HG02943 (cell line): ENCODE results near the gene METTL13.
A peak's percentile ranks its signal among the peaks of the same experiment; 100 is the strongest.

Experiments
- ATAC-seq: cut with Tn5 transposase; IDR thresholded peaks from one replicate; pipeline ENCODE4 v1.9.1; 2021; ENCODE audit warnings: mild to moderate bottlenecking, low read depth, moderate library complexity; ENCODE audit not compliant: unreplicated experiment

METTL13 gene

GRCh38 chr1:171781176-171781875 is at the start of gene METTL13:
Gene METTL13, plus strand, starts transcription at chr1:171781660. Its CDS starts 308 bp downstream, at chr1:171781968.
- peak; percentile 99 for ATAC-seq

GRCh38 chr1:171736196-171736595 is 45.3 kb upstream of the METTL13 start:
- ATAC-seq: no peak

- ATAC-seq: no peak
Measured at GRCh38 chr1:171738911-171739310, 42.5 kb upstream of the METTL13 start.

- ATAC-seq: no peak
Measured at GRCh38 chr1:171739656-171740055, 41.8 kb upstream of the METTL13 start.

- ATAC-seq: no peak
Measured at GRCh38 chr1:171740356-171740863, 41.0 kb upstream of the METTL13 start.

GRCh38 chr1:171740987-171741871 is 40.2 kb upstream of the METTL13 start:
- ATAC-seq: peak; percentile 23

GRCh38 chr1:171741872-171742576 is 39.4 kb upstream of the METTL13 start, which contains the start of gene VAMP4:
Gene VAMP4, minus strand, starts transcription at chr1:171742065. Its CDS starts 3,651 bp downstream, at chr1:171738414.
- peak; percentile 95 for ATAC-seq

- ATAC-seq: peak; percentile 9
Measured at GRCh38 chr1:171742577-171742922, 38.9 kb upstream of the METTL13 start.

GRCh38 chr1:171743081-171743870 is 38.2 kb upstream of the METTL13 start:
- ATAC-seq: no peak

GRCh38 chr1:171744986-171745385 is 36.5 kb upstream of the METTL13 start:
- ATAC-seq: no peak

- ATAC-seq: no peak
Measured at GRCh38 chr1:171748651-171749050, 32.8 kb upstream of the METTL13 start.

GRCh38 chr1:171751221-171751620 is 30.2 kb upstream of the METTL13 start:
- no peak for ATAC-seq

- no peak for ATAC-seq
Measured at GRCh38 chr1:171753182-171753581, 28.3 kb upstream of the METTL13 start.

- no peak for ATAC-seq
Measured at GRCh38 chr1:171753685-171754352, 27.6 kb upstream of the METTL13 start.

GRCh38 chr1:171754353-171754705 is 27.1 kb upstream of the METTL13 start:
- no peak for ATAC-seq

- ATAC-seq: no peak
Measured at GRCh38 chr1:171754971-171755370, 26.5 kb upstream of the METTL13 start.

GRCh38 chr1:171756856-171757255 is 24.6 kb upstream of the METTL13 start:
- no peak for ATAC-seq

- ATAC-seq: no peak
Measured at GRCh38 chr1:171758011-171758410, 23.4 kb upstream of the METTL13 start.

GRCh38 chr1:171762143-171762563 is 19.3 kb upstream of the METTL13 start:
- no peak for ATAC-seq

- no peak for ATAC-seq
Measured at GRCh38 chr1:171763764-171764163, 17.7 kb upstream of the METTL13 start.
